GM21528 (cell line): ENCODE data around the gene UBAC2.

Source experiments
- ATAC-seq: cut with Tn5 transposase; IDR thresholded peaks from one replicate; pipeline ENCODE4 v1.9.1; 2021; ENCODE audit warnings: mild to moderate bottlenecking, moderate library complexity; ENCODE audit not compliant: unreplicated experiment, low FRiP score

Gene UBAC2

DNA sequence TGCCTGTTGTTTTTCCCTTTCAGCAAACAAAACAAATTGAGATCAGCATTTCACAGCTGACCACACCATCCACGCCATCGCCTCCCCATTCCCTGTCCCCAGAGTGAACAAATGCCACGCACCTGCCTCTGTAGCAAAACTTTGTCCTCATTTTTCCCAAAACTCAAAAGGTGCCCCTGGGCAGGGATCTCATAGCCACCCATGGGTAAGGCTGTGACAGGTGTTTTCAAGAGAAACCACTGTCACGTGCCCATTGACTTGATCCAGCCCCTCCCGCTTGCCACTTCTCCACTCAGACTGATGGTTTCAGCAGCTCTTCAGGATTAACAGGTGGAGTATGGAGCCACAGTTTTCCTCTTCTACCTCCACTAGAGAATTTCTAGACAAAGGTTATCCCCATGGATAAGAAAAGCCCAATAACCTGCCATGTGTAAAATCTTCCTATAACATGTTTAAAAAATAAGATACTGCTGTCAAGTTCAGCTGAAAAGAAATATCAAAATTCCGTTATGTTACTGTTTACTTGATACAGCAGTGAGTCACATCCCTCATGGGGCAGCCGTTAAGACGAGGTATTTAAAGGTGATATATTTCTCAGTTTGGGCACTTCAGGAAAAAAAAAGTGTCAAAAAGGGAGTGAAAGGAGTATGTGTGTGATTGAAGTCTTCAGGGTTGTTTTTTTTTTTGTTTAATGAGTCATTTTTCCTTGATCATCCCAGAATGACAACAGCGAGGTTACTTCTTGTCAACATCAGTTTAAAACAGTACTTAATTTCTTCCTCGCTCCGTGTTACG, 170.0 kb downstream of the UBAC2 start:
- no peak for ATAC-seq

DNA sequence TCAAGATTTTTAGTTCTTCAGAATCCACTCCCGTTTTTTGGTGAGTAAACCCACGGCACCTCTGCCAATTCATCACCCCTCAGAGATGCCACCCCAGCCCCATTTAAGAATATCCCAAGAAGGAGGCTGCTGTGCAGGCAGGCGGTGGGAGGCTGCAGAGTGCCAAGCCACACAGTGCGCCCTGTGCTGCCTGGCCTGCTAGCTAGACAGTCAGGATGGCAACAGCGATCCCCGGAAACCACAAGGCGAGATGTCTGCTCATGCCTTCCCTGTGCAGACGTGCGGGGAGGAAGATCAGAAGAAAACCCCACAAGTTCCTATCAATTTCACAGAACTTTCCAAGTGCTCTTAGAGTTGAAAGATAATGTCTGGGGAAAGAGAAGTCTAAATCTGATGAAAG, 171.3 kb downstream of the UBAC2 start:
- ATAC-seq = no peak

DNA sequence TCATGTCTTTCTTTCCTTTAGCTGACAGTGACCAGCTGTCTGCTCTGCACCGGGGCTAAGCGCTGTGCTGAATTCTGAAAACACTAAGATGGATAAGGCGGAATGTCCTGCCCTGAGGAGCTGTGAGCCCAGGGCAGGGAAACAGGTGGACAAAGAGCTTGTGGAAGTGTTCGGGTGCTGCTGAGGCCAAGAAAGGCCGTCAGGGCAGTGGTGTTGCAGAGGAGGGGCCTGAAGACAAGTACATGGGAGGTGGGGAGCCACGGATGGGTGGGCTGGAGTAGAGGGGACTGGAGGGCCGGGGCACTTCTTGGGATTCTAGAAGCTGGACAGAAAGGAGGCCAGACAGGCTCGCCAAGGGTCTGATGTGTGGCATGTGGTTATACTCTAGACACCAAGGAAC, 172.8 kb downstream of the UBAC2 start:
- no peak for ATAC-seq

DNA sequence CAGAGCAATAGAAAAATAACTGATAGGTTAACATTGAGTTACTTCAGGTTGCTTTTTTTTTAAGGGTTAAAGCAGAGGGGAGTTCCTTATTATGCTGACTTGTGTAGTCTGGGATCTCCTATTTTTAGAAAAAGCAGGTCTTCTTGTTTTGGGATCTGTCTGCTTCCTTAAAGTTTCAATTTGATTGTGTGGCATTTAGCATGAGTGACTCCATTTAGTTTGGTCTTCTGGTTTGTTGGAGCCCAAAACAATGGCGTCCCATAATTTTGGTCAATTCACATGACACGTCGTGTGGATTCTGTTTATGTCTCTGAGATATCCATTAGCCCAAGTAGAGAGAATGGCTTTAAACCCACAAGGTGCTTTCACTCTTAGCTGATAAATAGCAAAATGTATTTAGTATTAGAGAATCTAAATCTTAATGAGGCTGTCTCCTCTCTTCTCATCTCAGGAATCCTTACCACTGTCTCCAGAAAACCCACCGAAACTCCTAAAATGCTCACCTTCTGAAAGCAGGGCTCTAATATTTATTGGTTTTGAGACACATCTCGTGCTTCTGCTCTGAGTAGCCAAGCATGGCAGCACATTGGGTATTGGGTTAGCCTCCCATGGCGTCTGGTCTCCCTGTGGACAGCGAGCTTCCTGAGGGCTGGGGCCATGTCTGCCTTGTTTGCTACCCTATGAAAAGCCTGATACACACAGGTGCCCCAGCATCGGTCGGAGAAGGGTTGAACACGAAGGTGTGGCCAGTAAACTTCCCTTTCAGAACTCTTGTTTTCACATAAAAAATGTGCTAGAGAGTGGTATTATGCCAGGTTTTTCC, 173.7 kb downstream of the UBAC2 start:
- ATAC-seq = peak; percentile 49

DNA sequence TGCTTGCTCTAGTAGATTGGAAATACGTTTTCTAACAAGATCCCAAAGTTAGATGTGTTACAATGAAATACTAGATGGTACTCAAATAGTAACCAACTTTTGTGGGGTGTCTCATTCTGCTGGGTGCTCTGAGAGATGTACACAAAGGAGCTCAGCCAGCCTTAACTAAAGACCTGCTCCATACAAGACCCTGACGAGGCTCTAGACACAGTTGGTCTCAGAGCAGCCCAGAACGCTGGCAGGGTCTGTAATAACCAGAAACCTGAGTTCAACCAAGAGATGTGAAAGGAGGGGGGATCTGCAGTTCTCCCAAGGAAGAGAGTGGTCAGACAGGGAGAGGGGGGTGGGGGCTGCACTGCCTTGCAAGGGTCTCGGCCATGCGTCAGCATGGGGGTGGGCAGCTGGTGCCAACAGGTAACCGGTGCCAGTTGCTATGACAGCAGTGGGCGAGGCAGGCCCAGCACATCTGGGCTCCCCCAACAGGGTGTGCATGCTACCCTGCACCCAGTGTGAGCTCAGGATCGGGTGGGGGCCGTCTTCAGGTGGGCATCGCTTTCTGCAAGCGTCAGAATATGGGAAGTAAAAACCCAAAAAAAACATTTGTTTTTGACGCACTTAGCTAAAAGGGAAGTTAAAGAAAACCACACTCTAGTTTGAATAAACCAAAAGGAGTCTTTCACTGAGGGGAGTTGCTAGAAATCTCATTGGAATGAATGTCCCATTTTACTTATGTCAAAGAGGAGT, 174.5 kb downstream of the UBAC2 start:
- ATAC-seq = peak; percentile 56

- peak; percentile 8 for ATAC-seq
These were observed 175.1 kb downstream of the UBAC2 start for GRCh38 chr13:99375738-99376080.

GRCh38 chr13:99376132-99376531, 175.5 kb downstream of the UBAC2 start:
- peak; percentile 59 for ATAC-seq

GRCh38 chr13:99376924-99377323, 176.3 kb downstream of the UBAC2 start:
- no peak for ATAC-seq

DNA sequence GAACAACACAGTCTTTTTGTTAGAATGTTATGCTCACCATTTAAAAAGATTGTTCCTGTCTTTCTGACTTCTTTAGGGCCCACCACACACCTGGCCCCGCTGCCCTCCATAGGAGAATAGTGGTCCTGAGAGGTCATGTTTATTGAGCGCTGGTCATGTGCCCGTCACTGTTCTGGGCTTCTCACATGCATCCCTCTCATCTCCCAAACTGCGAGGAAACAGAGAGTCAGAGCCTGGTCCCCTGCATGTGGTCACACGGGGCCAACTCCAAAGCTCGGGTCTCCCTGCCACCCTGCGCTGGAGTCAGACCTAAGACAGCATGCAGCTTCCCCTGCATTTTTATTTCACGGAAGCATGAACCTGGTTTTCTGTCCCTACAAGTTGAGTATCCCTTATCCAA, 177.0 kb downstream of the UBAC2 start:
- ATAC-seq = no peak

DNA sequence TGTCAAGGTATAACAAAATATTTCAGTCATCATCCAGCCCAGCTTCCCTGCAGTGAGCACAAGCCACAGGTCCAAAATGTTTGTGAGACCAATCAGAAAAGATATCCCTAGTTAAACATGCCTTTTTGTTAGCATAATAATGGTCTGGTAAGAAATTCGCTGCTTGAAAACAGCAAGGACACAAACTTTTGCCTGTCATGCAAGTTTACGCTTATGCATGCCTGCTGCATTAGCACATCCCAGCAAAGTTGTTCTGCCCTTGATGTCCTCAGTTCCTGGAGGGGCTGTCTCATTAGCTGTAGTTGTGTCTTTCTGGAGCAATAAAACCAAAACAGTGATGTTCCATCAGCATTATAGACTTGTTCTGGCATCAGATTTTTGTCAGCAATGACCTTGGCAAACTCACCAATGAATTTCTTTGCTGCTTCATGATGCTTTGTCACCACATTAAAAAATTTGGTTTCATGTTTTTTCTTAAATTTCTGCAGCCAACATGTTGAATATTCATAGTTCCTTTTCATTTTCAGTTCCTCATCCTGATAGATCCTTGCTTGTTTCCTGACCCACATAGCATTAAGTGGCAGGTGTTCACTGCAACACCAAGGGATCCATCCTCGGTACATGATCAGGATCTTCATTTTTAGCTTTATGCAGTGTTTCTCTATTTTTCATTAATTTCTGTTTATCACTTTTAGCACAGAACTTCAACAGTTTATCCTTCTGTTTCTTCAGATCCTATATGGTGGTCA, 178.5 kb downstream of the UBAC2 start:
- no peak for ATAC-seq

- ATAC-seq = no peak
These were observed 179.5 kb downstream of the UBAC2 start for GRCh38 chr13:99379856-99380801.

DNA sequence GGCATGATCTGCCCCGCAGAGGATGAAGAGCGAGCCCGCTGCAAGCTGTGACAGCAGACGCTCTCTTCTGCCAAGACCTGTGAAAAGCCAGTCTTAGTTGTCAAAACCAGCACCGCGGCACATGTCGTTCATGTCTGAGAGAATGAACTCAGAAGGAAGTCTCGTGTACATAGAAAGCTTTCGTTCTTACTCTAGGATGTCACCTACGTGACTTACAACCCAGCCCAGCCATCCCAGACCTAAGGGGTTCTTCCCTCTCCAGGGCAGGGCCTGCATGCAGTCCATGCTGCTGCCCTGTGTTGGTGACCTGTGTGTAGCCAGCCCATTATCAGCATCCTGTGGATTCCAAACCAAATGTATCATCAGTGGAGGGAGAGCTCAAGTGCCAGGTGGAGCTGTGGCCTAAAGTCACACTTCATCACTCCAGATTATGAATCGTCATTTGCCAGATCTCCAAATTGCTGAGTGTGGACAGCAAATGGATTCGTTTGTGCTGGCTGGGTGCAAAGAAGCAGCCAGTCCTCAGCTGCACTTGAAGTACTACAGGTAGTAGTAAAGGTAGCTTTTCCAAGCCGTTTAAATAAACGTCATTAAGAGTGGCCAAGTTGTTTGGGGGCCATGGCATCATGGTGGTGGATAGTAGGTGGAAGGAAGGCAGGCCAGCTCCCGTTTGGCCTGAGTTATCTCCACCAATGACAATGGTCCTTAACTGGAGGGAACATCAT, 180.4 kb downstream of the UBAC2 start:
- ATAC-seq = peak; percentile 51

DNA sequence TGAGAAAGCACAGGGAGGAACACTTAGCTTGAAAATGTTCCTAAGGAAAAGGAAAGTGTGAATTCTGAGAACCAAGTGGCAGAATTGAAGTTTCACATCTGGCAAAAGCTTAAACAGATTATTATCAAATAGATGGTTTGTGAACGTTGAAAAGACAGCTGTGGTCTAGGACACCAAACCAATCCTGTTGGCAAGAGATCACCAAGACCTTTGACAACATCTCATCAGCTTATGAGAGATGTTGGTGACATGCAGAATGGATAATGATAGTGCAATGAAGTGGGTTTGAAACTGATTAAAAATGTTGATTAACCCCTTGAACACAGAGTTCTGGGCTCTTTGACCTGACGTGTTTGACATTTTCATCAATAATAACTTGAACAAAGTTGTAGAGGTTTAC, 181.1 kb downstream of the UBAC2 start:
- no peak for ATAC-seq

DNA sequence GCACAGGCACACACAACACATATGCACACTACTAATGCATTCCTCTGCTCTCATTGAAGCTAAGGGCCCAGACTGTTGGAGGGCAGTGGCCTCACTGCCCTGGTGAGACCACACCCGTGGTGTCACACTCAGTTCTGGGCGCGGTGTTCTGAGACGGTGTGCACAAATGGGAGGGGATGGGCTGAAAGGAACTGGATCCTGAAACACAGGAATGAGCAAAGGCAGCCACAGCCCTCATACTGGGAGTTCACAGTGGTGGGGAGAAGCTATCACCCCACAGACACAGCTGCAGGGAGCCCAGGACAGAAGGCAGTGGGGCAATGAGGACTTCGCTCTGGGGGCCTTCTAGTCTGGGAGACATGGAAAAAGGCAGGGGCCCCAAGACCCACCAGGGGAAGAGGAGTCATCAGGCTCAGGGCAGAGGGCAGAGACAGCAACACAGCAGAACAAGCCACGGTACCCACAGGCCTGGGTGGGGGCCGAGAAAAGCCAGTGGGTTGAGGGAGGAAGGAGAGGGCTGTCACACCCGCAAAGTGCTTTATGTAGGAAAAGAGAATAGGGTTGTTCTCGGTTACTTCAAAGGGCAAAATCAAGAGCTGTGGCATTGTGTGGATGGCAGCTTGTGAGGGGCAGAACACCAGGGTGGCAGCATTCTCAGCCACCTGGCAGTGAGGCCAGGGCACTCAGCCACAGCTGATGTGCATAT, 181.9 kb downstream of the UBAC2 start:
- no peak for ATAC-seq

DNA sequence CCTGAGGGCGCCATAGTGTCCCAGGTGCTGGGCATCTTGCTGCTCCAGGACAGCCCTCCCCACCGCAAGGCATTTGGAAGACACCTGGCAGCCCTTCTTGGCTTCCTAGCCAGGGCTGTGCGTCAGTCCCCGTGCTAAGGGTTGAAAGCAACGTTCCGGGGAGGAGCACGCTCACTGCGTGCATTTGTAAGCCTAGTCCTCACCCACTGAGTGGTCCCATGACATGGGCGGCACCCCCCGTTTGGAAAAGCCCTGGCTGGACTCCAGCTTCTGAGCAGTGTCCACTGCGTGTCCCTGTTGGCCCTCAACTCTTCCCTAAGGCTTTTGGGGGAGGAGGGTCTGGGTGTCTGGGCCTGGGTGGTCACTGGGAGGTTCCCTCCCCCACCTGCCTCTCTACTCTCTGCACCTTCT, 182.9 kb downstream of the UBAC2 start:
- no peak for ATAC-seq

DNA sequence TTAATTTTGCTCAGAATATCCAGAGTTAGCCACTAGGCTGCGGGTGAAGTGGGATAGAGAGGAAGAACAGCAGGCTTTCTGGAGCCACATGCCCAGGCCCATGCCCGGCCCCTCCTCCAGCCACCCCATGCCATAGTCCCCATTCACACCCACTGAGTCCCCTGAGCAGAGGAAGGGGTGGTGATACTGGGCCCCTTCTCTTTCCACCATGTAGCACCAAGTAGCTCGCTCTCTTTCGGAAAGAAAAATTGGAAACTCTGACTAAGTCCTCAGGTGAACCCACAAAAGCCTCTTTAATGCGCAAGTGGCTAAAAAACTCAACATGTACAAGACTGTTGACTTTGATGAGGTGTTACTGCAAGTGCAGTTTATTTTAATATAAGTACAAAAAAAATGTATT, 183.3 kb downstream of the UBAC2 start:
- no peak for ATAC-seq

DNA sequence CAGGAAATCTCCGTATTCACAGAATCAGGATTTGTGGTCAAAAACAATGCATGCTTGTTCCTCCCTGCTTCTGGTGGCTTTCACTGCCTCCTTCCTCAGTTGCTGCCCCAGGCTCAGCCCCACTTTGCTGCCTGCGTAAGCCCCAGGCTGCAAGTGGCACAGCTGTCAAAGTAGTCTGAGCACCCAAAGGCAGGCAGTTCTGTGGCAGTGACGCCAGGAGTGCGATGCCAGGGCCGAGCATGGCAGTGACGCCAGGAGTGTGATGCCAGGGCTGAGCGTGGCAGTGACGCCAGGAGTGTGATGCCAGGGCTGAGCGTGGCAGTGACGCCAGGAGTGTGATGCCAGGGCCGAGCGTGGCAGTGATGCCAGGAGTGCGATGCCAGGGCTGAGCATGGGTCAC, 183.8 kb downstream of the UBAC2 start:
- no peak for ATAC-seq

DNA sequence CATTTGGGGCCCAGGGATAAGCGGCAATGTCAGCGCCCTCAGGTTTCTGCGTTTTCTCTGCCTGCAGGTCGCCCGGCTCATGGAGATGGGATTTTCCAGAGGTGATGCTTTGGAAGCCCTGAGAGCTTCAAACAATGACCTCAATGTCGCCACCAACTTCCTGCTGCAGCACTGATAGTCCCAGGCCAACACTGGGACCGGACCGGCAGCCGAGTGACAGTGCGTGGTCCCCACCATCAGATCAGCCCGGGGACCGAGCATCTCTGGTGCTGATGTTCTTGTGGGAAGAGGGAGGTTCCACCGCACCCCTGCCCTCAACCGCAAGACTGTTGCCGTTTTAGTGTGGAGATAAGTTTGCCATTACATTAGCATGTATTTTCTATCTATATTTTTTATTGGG, 184.5 kb downstream of the UBAC2 start:
- ATAC-seq = no peak
